ENCODE measurements around the gene CFAP299. TPM values are rescaled to one million over a fixed set of nuclear protein-coding genes. Genes with fewer than 3 reads are reported as not detected.
A peak's percentile ranks its signal among the peaks of the same experiment; 100 is the strongest.

The CFAP299 gene
- total RNA-seq, 2 experiments from 2014 or later, result not detected

- Mint-ChIP-seq H3K9me3 (ENCODE audit: low read depth) (no peaks in the 10 kb centered on the region), H3K4me3 (no peak overlapping the region), H3K4me1 (no peaks in the 10 kb centered on the region), H3K27ac (no peak overlapping the region), H3K36me3 (peaks cover 2% of the 10 kb centered on the region), H3K27me3 (no peaks in the 10 kb centered on the region)
- DNase-seq (no peak), ATAC-seq (no peak)
- CTCF ChIA-PET, result no interaction called here
Observed at GRCh38 chr4:80486603-80487002, 151.1 kb downstream of the CFAP299 start.

- H3K4me1 Mint-ChIP-seq, result peaks cover 21% of the 10 kb centered on the region
- CTCF ChIA-PET, result no interaction called here
- H3K27me3 Mint-ChIP-seq, result no peaks in the 10 kb centered on the region
- peaks cover 7% of the 10 kb centered on the region for H3K9me3 Mint-ChIP-seq (ENCODE audit: low read depth)
- no peak overlapping the region for H3K4me3 Mint-ChIP-seq
- peaks cover 14% of the 10 kb centered on the region for H3K36me3 Mint-ChIP-seq
- DNase-seq (no peak), ATAC-seq (no peak)
- no peak overlapping the region for H3K27ac Mint-ChIP-seq
Observed at GRCh38 chr4:80489798-80490197, 154.3 kb downstream of the CFAP299 start.

- peaks cover 16% of the 10 kb centered on the region for H3K36me3 Mint-ChIP-seq
- no peak overlapping the region for H3K4me3 Mint-ChIP-seq
- peak overlapping the region; percentile 77 for H3K27ac Mint-ChIP-seq
- no peaks in the 10 kb centered on the region for H3K27me3 Mint-ChIP-seq
- CTCF ChIA-PET, result interaction anchor here (1.3 kb wide), 1 partner anchor 12 kb away, joined by 3 read pairs; no protein-coding TSS in a partner anchor
- peaks cover 14% of the 10 kb centered on the region for H3K9me3 Mint-ChIP-seq (ENCODE audit: low read depth)
- DNase-seq (peak; percentile 82), ATAC-seq (peak; percentile 96)
- peaks cover 21% of the 10 kb centered on the region for H3K4me1 Mint-ChIP-seq
Observed at GRCh38 chr4:80492761-80493160, 157.2 kb downstream of the CFAP299 start.

DNA sequence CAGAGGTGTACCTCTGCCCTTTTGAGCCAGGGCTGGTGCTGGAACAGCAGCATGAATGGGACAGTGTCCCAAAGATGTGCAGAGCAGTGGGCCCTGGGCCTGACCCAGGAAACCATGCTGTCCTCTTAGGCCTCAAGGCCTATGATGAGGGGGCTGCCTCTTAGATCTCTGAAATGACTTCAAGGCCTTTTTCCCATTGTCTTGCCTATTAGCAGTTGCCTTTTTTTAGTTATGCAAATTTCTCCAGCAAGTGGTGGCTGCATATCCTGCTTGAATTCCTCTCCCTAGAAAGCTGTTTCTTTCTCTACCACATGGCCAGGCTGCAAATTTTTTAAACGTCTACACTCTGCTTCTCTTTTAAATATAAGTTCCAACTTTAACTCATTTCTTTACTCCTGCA lies 160.3 kb downstream of the CFAP299 start:
- H3K27ac Mint-ChIP-seq, result no peak overlapping the region
- no peak for DNase-seq

DNA sequence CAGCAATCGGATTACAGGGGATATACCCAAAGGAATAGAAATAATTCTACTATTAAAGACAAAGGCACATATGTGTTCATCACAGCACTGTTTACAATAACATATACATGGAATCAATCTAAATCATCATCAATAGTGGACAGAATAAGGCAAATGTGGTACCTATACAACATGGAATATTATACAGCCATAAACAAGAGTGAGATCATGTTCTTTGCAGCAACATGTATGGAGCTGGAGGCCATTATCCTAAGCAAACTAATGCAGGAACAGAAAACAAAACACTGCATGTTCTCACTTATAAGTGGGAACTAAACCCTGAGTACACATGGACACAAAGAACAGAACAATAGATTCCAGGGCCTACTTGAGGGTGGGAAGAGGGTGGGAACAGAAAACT lies 163.2 kb downstream of the CFAP299 start:
- H3K27me3 Mint-ChIP-seq, result no peaks in the 10 kb centered on the region
- H3K9me3 Mint-ChIP-seq (ENCODE audit: low read depth), result peaks cover 16% of the 10 kb centered on the region
- CTCF ChIA-PET, result no interaction called here
- peaks cover 7% of the 10 kb centered on the region for H3K36me3 Mint-ChIP-seq
- DNase-seq (no peak), ATAC-seq (no peak)
- H3K27ac Mint-ChIP-seq, result no peak overlapping the region
- no peak overlapping the region for H3K4me3 Mint-ChIP-seq
- peaks cover 13% of the 10 kb centered on the region for H3K4me1 Mint-ChIP-seq

More for the DNA sequence above, 160.3 kb downstream of the CFAP299 start:
- no peaks in the 10 kb centered on the region for H3K27me3 Mint-ChIP-seq
- H3K36me3 Mint-ChIP-seq, result peaks cover 18% of the 10 kb centered on the region
- CTCF ChIA-PET, result no interaction called here
- peaks cover 29% of the 10 kb centered on the region for H3K4me1 Mint-ChIP-seq
- ATAC-seq, result no peak
- H3K4me3 Mint-ChIP-seq, result no peak overlapping the region
- peaks cover 17% of the 10 kb centered on the region for H3K9me3 Mint-ChIP-seq (ENCODE audit: low read depth)

GRCh38 chr4:80500613-80501012 lies 165.1 kb downstream of the CFAP299 start:
- Mint-ChIP-seq H3K27me3 (no peaks in the 10 kb centered on the region), H3K4me1 (peaks cover 9% of the 10 kb centered on the region), H3K4me3 (no peak overlapping the region), H3K9me3 (ENCODE audit: low read depth) (peaks cover 13% of the 10 kb centered on the region), H3K27ac (no peak overlapping the region), H3K36me3 (peaks cover 3% of the 10 kb centered on the region)
- DNase-seq (peak; percentile 45), ATAC-seq (peak; percentile 74)
- CTCF ChIA-PET, result interaction anchor here (1.3 kb wide), 1 partner anchor 9 kb away, joined by 4 read pairs; no protein-coding TSS in a partner anchor

- H3K27me3 Mint-ChIP-seq, result no peaks in the 10 kb centered on the region
- H3K9me3 Mint-ChIP-seq (ENCODE audit: low read depth), result peaks cover 2% of the 10 kb centered on the region
- ATAC-seq (no peak), DNase-seq (no peak)
- no peak overlapping the region for H3K27ac Mint-ChIP-seq
- H3K4me1 Mint-ChIP-seq, result peaks cover 4% of the 10 kb centered on the region
- no peak overlapping the region for H3K4me3 Mint-ChIP-seq
- CTCF ChIA-PET, result no interaction called here
- H3K36me3 Mint-ChIP-seq, result no peaks in the 10 kb centered on the region
Observed at GRCh38 chr4:80507077-80507476, 171.5 kb downstream of the CFAP299 start.

- Mint-ChIP-seq H3K27ac (no peak overlapping the region), H3K4me3 (no peak overlapping the region), H3K27me3 (no peaks in the 10 kb centered on the region), H3K36me3 (no peaks in the 10 kb centered on the region), H3K9me3 (ENCODE audit: low read depth) (peaks cover 2% of the 10 kb centered on the region), H3K4me1 (peaks cover 4% of the 10 kb centered on the region)
- DNase-seq (no peak), ATAC-seq (no peak)
- CTCF ChIA-PET, result no interaction called here
Observed at GRCh38 chr4:80507507-80507906, 172.0 kb downstream of the CFAP299 start.

DNA sequence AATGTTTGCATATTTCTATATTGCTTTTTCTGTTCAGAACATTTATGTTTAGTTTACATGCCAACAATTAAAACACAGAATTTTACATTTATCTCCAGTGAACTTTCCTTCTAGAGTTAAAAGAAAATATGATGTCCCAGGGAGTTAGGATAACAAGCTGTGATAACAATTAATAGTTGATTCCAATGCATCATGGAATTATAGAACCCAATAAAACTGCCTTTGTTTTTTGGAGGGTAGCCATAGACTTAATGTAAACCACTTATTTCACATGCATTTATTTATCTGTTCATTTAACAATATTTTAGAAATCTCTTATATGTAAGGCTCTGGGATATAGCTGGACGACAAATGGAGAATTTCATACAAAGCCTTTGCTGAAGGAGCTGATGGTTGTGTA lies 180.0 kb downstream of the CFAP299 start:
- Mint-ChIP-seq H3K36me3 (no peaks in the 10 kb centered on the region), H3K27ac (no peak overlapping the region), H3K27me3 (no peaks in the 10 kb centered on the region), H3K4me3 (no peak overlapping the region), H3K4me1 (no peaks in the 10 kb centered on the region), H3K9me3 (ENCODE audit: low read depth) (no peaks in the 10 kb centered on the region)
- ATAC-seq (no peak), DNase-seq (no peak)
- CTCF ChIA-PET, result no interaction called here

- DNase-seq, result no peak
- no peaks in the 10 kb centered on the region for H3K4me1 Mint-ChIP-seq
- ATAC-seq, result no peak
- CTCF ChIA-PET, result no interaction called here
- H3K27me3 Mint-ChIP-seq, result no peaks in the 10 kb centered on the region
- no peak overlapping the region for H3K4me3 Mint-ChIP-seq
- no peak overlapping the region for H3K27ac Mint-ChIP-seq
- H3K36me3 Mint-ChIP-seq, result no peaks in the 10 kb centered on the region
- no peaks in the 10 kb centered on the region for H3K9me3 Mint-ChIP-seq (ENCODE audit: low read depth)
Observed at GRCh38 chr4:80521438-80521837, 185.9 kb downstream of the CFAP299 start.

GRCh38 chr4:80526697-80527096 lies 191.2 kb downstream of the CFAP299 start:
- Mint-ChIP-seq H3K27ac (no peak overlapping the region), H3K27me3 (peaks cover 3% of the 10 kb centered on the region), H3K36me3 (no peaks in the 10 kb centered on the region), H3K9me3 (ENCODE audit: low read depth) (no peaks in the 10 kb centered on the region), H3K4me1 (no peaks in the 10 kb centered on the region), H3K4me3 (no peak overlapping the region)
- DNase-seq (no peak), ATAC-seq (no peak)
- CTCF ChIA-PET, result no interaction called here

GRCh38 chr4:80529026-80529425 lies 193.5 kb downstream of the CFAP299 start:
- CTCF ChIA-PET, result no interaction called here

DNA sequence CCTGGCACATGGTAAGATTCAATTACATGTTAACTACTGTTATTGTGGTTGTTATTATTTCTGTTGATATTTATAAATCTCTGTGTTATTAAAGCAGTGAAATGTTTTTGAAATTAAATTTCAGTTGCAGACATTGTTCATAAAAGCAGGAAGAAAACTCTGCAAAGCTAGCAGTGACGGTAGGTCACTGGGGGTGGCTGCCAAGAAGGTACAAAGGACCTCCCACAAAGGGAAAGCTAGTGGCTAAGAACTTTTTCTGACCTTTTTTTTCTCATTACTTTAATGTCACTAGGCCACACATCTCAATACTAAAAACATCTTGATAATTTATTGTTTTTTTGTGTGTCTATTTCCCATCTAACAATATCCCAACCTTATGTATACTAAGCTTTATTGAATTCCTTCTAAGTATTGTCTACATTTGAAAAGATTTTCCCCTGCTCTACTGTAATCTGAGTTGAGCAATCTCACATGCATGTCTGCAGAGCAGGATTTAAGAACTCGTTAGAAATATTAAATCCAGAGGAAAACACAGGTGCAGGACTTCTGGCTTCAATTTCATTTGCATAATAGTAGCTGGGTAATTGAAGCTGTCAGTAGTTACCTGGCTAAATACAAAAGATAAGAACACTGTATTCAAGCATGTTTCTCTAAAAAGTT lies 197.3 kb downstream of the CFAP299 start:
- no peaks in the 10 kb centered on the region for H3K4me1 Mint-ChIP-seq
- no peak overlapping the region for H3K4me3 Mint-ChIP-seq
- no peak overlapping the region for H3K27ac Mint-ChIP-seq
- no peaks in the 10 kb centered on the region for H3K36me3 Mint-ChIP-seq
- H3K27me3 Mint-ChIP-seq, result peaks cover 2% of the 10 kb centered on the region
- no peak for DNase-seq
- no peaks in the 10 kb centered on the region for H3K9me3 Mint-ChIP-seq (ENCODE audit: low read depth)
- CTCF ChIA-PET, result no interaction called here
- no peak for ATAC-seq

More at GRCh38 chr4:80529026-80529425, 193.5 kb downstream of the CFAP299 start:
- no peaks in the 10 kb centered on the region for H3K9me3 Mint-ChIP-seq (ENCODE audit: low read depth)
- H3K27ac Mint-ChIP-seq, result no peak overlapping the region
- DNase-seq (no peak), ATAC-seq (no peak)
- H3K4me3 Mint-ChIP-seq, result no peak overlapping the region
- H3K36me3 Mint-ChIP-seq, result no peaks in the 10 kb centered on the region
- H3K4me1 Mint-ChIP-seq, result no peaks in the 10 kb centered on the region
- peaks cover 3% of the 10 kb centered on the region for H3K27me3 Mint-ChIP-seq

GRCh38 chr4:80535551-80535950 lies 200.0 kb downstream of the CFAP299 start:
- ATAC-seq, result no peak
- H3K27me3 Mint-ChIP-seq, result no peaks in the 10 kb centered on the region
- DNase-seq, result no peak
- H3K4me1 Mint-ChIP-seq, result peaks cover 9% of the 10 kb centered on the region
- no peaks in the 10 kb centered on the region for H3K9me3 Mint-ChIP-seq (ENCODE audit: low read depth)
- CTCF ChIA-PET, result no interaction called here
- no peak overlapping the region for H3K27ac Mint-ChIP-seq
- no peaks in the 10 kb centered on the region for H3K36me3 Mint-ChIP-seq
- no peak overlapping the region for H3K4me3 Mint-ChIP-seq
